Mucosa of rectum (tissue), 2 donors: ENCODE results near the gene KLK14.

Experiments
- H3K27ac ChIP-seq, 2 donors: one replicate each; pipeline ENCODE4 v1.7.0; 2013; ENCODE audit warnings: inconsistent platforms in 2 of 2, low read depth in 2 of 2, low read length in 2 of 2
- H3K27me3 ChIP-seq, 2 donors: one replicate each; pipeline ENCODE4 v1.7.0; 2013; ENCODE audit warnings: low read length in 2 of 2; ENCODE audit not compliant: control insufficient read depth in 2 of 2, insufficient read depth in 2 of 2
- H3K36me3 ChIP-seq, 2 donors: one replicate each; pipeline ENCODE4 v1.7.0; 2013; ENCODE audit warnings: low read length in 2 of 2; ENCODE audit not compliant: control insufficient read depth in 2 of 2, insufficient read depth in 2 of 2
- H3K4me1 ChIP-seq, 2 donors: one replicate each; pipeline ENCODE4 v1.7.0; 2013; ENCODE audit warnings: low read length in 2 of 2, mild to moderate bottlenecking in 1 of 2; ENCODE audit not compliant: control insufficient read depth in 2 of 2, insufficient read depth in 2 of 2
- H3K4me3 ChIP-seq, 2 donors: one replicate each; pipeline ENCODE4 v1.7.0; 2013; ENCODE audit warnings: low read length in 2 of 2
- H3K9ac ChIP-seq, 2 donors: one replicate each; pipeline ENCODE4 v1.7.0; 2013; ENCODE audit warnings: low read length in 2 of 2, low read depth in 1 of 2, mild to moderate bottlenecking in 1 of 2
- H3K9me3 ChIP-seq, 2 donors: one replicate each; pipeline ENCODE4 v1.7.0; 2013; ENCODE audit warnings: low read length in 2 of 2; ENCODE audit not compliant: control insufficient read depth in 2 of 2
- donor health status: healthy.
- donor health status: Normal muscosa, but diverticular disease.

Gene KLK14

DNA sequence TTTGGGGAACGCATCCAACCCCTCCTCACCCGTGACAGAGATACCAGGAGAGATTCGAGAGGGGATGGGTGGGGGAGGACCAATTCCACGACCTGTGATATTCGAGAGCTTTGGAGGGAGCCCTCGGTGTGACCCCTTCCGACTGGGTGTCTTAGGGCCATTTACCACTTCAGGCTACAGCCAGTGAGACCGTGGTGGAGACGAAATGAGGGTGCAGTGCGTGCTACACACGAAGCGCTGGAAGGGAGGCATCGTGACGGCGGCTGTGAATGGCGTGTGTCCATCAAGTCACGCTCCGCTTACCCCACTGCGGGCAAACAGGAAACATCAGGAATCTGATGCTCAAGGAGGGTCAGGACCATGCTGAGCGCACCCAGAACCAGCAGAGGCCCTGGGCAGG lies 15.1 kb upstream of the KLK14 start:
- no peak overlapping the region for H3K27ac ChIP-seq
- H3K27me3 ChIP-seq: no peaks in the 10 kb centered on the region
- H3K9ac ChIP-seq: no peak overlapping the region
- H3K4me1 ChIP-seq: no peaks in the 10 kb centered on the region
- no peak overlapping the region for H3K4me3 ChIP-seq
- H3K36me3 ChIP-seq: peaks cover 11 to 27% of the 10 kb centered on the region in 2 donors
- H3K9me3 ChIP-seq: no peaks in the 10 kb centered on the region

DNA sequence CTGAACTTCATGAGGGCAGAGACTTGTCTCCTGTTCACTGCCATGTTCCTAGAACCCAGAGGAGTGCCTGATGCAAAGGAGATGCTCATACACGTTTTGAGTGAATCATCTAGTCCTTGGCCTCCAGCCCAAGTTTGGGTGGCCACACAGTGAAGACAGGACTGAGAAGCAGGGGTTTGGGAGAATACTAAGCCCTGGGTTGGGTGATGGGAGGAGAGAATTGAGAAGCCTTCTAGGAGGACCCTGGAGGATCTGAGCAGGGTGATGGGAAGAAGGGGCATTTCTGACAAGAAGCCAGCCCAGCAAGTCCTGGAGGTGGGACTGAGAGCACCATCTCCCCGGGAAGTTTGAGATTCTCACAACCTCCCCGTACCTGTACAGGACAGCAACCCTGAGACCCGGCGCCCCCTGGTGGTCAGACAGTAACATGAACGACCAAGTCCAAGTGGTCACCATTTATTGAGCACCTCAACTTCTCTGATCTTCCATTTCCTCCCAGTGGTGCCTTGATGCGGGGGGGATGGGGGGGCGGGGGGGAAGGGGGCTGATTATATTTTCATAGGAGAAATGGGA lies 14.6 kb upstream of the KLK14 start:
- Histone ChIP-seq H3K9ac (no peak overlapping the region), H3K27ac (no peak overlapping the region), H3K4me1 (no peaks in the 10 kb centered on the region), H3K27me3 (no peaks in the 10 kb centered on the region), H3K9me3 (no peaks in the 10 kb centered on the region), H3K36me3 (peaks cover 5 to 22% of the 10 kb centered on the region in 2 donors), H3K4me3 (no peak overlapping the region)

DNA sequence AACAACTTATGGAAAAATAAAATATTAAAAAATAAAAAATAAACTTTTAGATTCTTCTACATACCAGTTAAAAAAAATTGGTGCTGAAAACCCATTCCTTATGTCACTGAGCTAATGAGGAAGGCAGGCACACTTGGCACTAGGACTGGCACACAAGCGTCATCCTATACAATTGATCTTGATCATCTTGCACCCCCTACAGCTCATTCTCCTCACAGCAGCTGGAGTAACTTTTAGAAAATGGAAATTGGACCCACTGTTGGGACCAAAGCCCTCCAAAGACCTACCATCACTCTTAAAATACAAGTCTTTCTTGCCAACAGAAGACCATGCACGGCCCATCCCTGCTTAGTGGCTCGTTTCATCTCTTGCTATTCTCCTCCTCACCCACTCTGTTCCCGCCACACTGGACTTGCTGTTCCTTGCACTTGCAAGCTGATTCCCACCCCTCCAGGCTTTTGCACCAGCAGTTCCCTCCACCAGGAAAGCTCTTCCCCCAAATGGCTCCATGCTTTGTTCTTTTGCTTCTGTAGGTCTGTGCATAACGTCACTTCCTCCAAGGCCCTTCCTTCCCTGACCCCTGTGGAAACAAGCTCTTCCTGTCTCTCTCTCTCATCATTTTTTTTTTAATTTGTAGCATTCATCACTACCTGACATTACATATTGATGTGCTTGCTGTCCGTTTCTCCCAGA lies 13.9 kb upstream of the KLK14 start:
- no peak overlapping the region for H3K27ac ChIP-seq
- H3K4me1 ChIP-seq: no peaks in the 10 kb centered on the region
- H3K9me3 ChIP-seq: no peaks in the 10 kb centered on the region
- peaks cover 3 to 19% of the 10 kb centered on the region in 2 donors for H3K36me3 ChIP-seq
- no peak overlapping the region for H3K4me3 ChIP-seq
- H3K9ac ChIP-seq: no peak overlapping the region
- H3K27me3 ChIP-seq: no peaks in the 10 kb centered on the region

DNA sequence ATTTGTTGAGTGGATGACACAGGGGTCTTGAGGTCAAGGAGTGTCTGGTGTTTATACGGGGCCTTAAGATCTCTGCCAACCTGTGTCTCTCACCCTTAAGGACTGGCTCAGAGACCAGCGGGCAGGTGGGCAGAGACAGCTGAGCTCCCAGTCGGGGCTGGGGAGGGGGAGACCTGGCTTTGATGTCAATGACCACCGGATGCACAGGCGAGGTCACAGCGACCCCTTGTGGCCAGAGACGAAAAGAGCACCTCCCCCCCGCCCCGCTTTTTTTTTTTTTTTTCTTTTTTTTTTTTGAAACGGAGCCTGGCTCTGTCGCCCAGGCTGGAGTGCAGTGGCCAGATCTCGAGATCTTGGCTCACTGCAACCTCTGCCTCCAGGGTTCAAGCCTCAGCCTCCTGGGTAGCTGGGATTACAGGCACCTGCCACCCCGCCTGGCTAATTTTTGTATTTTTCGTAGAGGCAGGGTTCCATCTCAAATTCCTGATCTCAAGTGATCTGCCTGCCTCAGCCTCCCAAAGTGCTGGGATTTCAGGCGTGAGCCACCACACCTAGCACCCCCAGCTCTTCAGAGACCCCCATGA lies 12.1 kb upstream of the KLK14 start:
- H3K4me3 ChIP-seq: no peak overlapping the region
- H3K27ac ChIP-seq: no peak overlapping the region
- no peaks in the 10 kb centered on the region for H3K9me3 ChIP-seq
- H3K27me3 ChIP-seq: no peaks in the 10 kb centered on the region
- no peaks in the 10 kb centered on the region for H3K4me1 ChIP-seq
- no peak overlapping the region for H3K9ac ChIP-seq
- peaks cover 3 to 6% of the 10 kb centered on the region in 2 donors for H3K36me3 ChIP-seq

DNA sequence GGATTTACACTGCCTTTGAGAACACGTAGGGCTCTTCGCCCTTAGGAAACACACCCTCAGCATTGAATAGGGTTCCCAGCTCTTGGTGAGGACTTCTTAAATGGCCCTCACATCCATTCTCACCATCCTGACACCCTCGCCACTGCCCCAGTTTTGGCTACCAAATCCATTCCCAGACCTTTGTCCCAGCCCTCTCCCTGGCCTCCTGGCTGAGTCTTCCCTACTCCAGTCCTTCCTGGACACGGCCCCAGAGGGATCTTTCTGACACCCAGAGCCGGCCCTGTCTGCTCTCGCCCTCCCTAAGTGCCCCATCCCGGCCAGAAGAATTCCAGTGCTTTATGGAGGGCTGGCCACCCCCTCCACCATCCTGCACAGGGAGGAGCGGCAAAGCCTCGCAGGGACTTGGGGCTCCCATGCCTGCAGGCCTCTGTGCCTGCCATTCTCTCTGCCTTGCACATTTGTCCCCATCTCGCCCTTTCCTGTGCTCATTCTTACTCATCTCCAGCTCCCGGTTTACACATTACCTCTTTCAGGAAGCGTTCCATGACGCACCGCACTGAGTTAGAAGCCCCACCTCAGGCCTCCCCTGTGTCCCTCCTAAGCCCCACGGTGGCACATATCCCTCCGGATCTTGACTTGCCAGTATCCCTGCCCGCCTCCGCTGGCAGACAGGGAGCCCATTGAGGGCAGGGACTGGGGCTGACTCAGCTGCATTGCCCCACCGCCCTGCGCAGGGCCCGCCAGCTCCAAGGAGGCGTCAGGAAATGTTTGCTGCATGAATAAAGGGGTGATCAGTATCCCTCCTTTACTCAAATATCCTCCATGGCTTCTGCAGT lies 11.0 kb upstream of the KLK14 start:
- Histone ChIP-seq H3K27ac (no peak overlapping the region), H3K4me3 (no peak overlapping the region), H3K9me3 (no peaks in the 10 kb centered on the region), H3K9ac (no peak overlapping the region), H3K4me1 (no peaks in the 10 kb centered on the region), H3K27me3 (no peaks in the 10 kb centered on the region), H3K36me3 (peaks cover 1 to 3% of the 10 kb centered on the region in 2 donors)

DNA sequence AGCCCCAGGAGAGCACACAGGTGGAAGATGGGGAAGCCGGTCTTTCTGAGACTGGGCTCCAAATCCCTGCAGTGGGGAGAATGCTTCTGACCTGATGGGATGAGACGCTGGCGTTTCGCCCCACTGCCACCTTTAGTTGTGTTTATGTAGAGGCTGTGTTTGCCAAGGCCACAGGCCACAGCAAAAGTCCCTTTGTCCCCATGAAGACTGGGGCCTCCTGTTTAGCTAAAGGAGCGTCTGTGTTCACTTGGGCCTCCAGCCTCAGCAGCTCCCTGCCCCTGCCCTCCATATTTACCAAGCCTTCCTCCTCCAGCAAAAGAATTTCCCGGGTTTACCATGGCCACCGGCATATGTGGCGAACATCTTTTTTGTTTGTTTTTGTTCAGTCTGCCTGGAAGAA lies 10.4 kb upstream of the KLK14 start:
- H3K4me1 ChIP-seq: no peaks in the 10 kb centered on the region
- H3K9ac ChIP-seq: no peak overlapping the region
- H3K27me3 ChIP-seq: no peaks in the 10 kb centered on the region
- H3K4me3 ChIP-seq: no peak overlapping the region
- no peak overlapping the region for H3K27ac ChIP-seq
- H3K36me3 ChIP-seq: peaks cover under 1 to 3% of the 10 kb centered on the region in 2 donors
- H3K9me3 ChIP-seq: no peaks in the 10 kb centered on the region

DNA sequence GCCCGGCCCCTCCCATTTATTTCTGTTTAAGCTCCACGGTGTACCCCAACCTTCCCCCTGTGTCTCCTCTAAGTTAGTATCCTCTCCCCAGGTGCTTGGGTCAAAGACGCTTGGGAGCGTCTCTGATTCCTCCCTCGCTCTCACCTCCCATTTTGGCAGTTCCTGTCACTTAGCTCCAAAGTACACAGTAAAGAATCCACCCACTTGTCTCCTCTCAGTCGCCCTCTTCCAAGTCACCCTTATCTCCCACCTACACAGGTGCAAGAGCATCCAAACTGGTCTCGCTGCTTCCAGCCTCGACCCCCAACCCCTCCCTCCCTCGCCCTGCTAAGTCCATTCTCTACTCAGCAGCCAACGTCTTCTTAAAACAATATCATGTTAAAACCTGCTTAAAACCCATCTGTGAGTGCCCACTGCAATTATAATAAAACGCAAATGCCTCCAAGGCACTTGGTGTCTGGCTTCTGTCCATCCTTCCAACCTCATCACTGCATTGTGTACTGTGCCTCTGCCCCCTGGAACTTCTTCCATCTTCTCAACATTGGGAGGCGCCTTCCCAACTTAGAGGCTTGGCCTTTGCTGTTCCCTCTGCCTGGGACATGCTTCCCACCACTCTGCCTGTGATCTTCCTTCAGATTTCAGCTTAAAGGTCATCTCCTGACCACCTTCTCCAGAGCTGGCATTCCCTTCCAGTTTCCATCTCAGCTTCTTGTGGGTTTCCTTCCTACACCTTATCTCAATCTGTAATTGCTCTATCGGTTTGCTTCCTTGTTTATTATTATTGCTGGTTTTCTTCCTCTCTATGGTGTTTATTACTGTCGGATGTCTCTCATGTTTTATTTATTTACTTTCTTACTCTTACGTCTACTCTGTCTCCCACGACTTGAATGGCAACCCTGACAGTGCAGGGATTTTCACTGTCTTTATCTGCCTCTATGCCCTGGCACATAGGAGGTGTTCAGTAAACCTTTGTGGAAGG lies 9.5 kb upstream of the KLK14 start:
- H3K4me1 ChIP-seq: no peaks in the 10 kb centered on the region
- no peaks in the 10 kb centered on the region for H3K36me3 ChIP-seq
- no peak overlapping the region for H3K4me3 ChIP-seq
- H3K27me3 ChIP-seq: no peaks in the 10 kb centered on the region
- H3K9me3 ChIP-seq: no peaks in the 10 kb centered on the region
- no peak overlapping the region for H3K9ac ChIP-seq
- no peak overlapping the region for H3K27ac ChIP-seq

DNA sequence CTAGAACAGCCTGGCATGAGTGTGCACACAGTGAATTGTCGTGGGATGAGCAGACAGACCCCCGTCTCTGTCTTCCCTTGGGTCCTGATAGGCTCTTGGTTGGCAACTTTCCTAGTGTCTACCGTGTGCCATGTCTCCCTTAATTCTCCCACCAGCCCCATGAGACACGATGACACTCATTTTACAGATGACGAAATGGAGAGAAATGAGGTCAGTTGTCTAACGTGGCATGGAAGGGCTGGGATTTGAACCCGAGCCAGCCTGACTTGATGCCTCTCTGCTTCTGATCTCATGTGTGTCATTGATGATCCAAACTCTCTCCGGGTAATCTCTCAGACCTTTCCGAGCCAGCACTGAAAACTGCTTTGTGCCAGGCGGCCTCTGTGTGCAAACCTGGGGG lies 8.4 kb upstream of the KLK14 start:
- no peak overlapping the region for H3K4me3 ChIP-seq
- no peaks in the 10 kb centered on the region for H3K27me3 ChIP-seq
- H3K9ac ChIP-seq: no peak overlapping the region
- no peaks in the 10 kb centered on the region for H3K36me3 ChIP-seq
- H3K27ac ChIP-seq: no peak overlapping the region
- H3K9me3 ChIP-seq: no peaks in the 10 kb centered on the region
- H3K4me1 ChIP-seq: no peaks in the 10 kb centered on the region

DNA sequence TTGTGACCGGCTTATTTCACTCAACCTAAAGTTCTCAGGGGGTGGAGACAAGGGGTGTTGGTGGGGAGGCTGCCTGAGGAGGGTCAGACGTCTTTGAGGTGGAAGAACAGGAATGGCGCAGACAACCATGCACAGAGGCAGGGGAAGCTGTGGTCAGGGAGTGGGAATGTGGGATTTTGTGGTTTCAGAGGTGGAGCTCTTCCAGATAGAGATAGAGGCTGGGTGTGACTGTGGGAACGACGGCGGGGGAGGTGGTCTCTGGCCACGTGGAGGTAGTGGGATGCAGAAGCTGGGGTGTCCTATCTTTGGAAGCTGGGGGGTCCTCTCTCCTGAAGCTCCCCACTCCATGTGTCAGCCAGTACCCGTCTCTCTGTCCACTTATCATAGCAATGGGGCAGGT lies 7.8 kb upstream of the KLK14 start:
- Histone ChIP-seq H3K4me1 (no peaks in the 10 kb centered on the region), H3K9ac (no peak overlapping the region), H3K27ac (no peak overlapping the region), H3K4me3 (no peak overlapping the region), H3K9me3 (no peaks in the 10 kb centered on the region), H3K27me3 (no peaks in the 10 kb centered on the region), H3K36me3 (no peaks in the 10 kb centered on the region)
